HG03439 (cell line): ENCODE measurements around the gene MICAL2.

Source experiments
- ATAC-seq: cut with Tn5 transposase; IDR thresholded peaks from one replicate; pipeline ENCODE4 v1.9.1; 2021; ENCODE audit warnings: mild to moderate bottlenecking, moderate library complexity; ENCODE audit not compliant: unreplicated experiment

Gene MICAL2, protein sequence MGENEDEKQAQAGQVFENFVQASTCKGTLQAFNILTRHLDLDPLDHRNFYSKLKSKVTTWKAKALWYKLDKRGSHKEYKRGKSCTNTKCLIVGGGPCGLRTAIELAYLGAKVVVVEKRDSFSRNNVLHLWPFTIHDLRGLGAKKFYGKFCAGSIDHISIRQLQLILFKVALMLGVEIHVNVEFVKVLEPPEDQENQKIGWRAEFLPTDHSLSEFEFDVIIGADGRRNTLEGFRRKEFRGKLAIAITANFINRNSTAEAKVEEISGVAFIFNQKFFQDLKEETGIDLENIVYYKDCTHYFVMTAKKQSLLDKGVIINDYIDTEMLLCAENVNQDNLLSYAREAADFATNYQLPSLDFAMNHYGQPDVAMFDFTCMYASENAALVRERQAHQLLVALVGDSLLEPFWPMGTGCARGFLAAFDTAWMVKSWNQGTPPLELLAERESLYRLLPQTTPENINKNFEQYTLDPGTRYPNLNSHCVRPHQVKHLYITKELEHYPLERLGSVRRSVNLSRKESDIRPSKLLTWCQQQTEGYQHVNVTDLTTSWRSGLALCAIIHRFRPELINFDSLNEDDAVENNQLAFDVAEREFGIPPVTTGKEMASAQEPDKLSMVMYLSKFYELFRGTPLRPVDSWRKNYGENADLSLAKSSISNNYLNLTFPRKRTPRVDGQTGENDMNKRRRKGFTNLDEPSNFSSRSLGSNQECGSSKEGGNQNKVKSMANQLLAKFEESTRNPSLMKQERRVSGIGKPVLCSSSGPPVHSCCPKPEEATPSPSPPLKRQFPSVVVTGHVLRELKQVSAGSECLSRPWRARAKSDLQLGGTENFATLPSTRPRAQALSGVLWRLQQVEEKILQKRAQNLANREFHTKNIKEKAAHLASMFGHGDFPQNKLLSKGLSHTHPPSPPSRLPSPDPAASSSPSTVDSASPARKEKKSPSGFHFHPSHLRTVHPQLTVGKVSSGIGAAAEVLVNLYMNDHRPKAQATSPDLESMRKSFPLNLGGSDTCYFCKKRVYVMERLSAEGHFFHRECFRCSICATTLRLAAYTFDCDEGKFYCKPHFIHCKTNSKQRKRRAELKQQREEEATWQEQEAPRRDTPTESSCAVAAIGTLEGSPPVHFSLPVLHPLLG

DNA sequence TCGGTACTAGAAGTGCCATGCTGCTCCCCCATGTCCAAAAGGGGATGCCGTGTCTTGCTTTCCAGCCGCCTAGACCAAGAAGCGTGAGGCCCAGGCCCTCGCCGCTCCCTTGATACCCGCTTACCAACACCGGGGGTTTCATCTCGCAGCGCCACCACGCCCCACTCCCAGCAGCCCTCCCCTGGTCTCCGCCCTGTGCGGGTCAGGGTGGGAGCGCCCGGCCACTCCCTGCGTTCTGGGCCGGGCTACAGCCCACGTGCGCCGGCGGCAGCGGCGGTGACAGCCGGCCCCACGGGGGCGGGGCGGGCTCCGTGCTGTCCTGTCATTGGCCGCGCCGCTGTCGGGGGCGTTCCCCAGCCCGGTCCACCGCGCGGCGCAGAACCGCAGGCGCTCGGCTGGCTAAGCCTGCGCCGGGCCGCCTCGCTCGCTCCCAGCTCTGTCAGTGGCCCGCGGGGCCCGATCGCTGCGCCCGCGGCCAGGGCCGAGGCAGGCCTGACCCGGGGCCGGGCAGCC, at the start of gene MICAL2:
TSS of gene MICAL2 (plus strand) at position 390 of the 513 bp plus-strand sequence. CDS start 51,566 bp downstream, outside the sequence.
- peak; percentile 97 for ATAC-seq

DNA sequence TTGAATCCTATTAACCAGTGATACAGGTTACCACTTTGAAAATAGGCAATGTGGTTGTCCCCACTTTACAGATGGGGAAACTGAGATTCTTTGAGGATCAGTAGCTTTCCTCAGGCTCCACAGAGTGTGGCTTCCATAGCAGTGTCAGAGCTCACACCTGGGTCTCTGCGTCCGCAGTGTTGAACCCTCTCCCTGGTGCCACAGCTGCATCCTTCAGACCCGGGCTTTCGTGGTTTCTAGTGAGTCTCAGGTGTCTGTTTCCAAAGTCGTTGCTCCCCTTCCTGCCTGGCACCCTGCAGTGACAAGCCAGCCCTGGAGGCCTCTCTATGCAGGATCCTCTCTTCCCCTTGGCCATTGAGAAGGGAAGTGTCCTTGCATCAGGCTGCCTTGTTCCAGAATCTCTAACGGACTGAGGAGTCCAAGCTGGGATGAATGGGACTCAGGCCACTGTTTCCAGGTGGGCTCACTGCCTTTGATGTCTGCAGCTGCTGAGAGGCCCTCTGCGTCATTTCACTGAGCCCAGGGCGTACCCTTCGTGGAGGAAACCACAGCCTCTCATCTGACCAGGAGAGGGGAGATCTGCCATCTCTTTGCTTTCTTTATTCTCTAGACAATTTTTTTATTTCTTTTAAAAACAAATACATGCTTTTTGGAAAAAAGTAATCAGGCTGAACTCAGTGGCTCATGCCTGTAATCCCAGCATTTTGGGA, 48.4 kb upstream of the MICAL2 start:
- no peak for ATAC-seq

DNA sequence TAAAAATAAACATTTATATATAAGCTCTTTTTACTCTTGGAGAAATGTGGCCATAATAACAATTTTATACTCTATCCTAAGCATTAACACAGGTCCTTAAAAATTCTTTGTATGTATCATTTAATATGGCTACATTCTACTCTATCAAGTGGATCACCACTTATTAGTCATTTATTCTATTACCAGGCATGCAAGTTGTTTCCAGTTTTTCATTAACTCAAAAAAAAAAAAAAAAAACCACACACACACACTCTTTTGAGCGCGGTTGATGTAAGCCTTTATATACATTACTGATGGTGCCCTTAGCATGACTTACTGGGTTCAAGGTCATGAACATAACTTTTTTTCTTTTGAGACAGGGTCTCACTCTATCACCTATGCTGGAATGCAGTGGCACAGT, 47.1 kb upstream of the MICAL2 start:
- no peak for ATAC-seq

DNA sequence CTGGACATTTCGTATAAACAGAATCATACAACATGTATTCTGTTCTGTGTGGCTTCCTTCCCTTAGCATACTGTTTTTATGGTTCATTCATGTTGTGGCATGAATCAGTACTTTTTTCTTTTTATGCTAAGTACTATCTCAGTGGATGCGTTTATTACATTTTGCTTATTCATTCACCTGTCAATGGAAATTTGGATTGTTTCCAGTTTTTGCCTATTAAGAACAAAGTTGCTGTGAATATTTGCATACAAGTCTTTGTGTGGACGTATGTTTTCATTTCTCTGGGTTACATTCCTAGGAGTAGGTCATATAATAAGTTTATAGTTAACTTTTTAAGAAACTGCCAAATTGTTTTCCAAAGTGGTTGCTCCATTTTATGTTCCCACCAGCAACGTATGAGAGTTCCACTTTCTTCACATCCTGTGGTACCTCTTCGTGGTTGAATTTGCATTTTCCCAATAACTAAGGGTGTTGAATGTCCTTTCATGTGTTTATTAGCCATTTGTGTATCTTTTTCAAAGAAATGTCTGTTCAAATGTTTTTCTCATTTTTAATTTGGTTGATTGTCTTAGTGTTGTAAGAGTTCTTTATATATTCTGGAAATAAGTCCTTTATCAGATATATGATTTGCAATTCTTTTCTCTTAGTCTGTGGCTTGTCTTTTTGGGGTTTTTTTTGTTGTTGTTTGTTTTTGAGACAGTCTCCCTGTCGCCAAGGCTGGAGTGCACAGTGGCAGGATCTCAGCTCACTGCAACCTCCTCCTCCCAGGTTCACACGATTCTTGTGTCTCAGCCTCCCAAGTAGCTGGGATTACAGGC, 46.0 kb upstream of the MICAL2 start:
- no peak for ATAC-seq

DNA sequence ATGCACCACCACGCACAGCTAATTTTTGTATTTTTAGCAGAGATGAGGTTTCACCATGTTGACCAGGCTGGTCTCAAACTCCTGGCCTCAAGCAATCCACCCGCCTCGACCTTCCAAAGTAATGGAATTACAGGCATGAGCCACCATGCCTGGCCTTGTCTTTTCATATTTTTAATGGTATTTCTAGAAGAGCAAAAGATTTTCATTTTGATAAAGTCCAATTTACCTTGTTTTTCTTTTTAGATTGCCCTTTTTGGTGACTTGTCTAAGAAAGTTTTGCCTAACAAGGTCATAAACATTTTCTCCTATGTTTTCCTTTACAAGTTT, 45.5 kb upstream of the MICAL2 start:
- no peak for ATAC-seq

DNA sequence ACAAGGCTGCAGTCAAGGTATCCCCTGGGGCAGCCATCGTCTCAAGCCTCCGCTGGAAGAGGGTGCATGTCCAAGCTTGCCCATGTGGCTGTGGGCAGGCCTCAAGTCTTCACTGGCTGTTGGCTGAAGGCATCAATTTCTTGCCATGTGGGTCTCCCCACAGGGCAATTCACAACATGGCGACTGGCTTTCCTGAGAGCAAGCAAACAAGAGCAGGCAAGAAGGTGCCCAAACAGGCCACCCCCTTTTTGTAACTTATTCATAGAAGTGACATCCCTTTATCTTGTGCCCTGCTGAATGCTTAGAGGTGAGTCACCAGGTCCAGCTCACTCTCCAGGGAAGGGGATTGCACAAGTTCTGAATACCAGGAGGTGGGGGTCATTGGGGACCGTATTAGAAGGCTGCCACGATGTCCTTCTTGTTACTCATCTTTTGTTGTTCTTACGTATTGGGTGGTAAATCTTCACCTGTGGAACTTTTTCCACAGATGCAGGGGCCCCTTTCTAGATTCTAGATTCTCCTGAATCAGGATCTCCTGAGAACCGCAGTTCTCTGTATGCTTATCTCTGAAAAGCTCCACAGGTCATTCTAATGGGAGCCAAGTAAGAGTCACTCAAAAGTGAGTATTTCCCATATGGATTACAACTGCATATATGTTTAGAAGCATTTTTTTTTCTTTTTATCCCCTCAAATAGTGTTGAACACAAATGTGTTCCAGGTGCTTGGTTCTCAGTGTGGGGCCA, 44.2 kb upstream of the MICAL2 start:
- ATAC-seq = no peak

DNA sequence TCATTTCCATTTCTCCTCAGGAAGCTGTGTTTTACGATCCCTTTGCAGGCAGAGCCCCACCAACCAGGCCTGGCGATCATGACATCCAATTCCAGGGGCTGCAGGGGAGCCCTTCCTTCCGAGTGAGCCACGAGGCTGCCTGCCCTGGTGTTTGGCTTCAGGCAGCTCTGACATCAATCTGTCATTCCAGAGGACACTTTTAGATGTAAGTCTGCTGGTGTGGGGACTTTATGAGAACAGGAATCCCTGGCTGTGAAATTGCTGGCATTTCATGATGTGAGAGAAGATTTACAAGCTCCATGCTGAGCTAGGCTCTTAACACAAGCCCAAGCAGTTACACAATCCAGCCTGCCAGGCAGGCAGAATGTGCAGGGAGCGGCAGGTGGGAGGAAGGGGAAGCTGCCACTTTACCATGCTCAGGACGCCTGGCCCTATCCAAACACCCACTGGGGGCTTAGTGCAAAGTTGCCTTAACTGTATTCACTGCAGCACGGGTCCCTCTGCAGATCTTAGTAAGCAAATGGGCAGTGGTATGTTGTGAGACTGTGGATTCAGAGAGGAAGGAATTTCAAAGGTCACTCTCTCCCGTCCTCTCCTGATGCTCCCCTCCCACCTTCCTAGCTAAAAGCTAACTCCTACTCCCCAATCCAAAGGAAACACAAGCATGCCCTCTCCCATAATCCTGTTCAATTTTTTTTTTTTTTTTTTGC, 43.4 kb upstream of the MICAL2 start:
- ATAC-seq = no peak

DNA sequence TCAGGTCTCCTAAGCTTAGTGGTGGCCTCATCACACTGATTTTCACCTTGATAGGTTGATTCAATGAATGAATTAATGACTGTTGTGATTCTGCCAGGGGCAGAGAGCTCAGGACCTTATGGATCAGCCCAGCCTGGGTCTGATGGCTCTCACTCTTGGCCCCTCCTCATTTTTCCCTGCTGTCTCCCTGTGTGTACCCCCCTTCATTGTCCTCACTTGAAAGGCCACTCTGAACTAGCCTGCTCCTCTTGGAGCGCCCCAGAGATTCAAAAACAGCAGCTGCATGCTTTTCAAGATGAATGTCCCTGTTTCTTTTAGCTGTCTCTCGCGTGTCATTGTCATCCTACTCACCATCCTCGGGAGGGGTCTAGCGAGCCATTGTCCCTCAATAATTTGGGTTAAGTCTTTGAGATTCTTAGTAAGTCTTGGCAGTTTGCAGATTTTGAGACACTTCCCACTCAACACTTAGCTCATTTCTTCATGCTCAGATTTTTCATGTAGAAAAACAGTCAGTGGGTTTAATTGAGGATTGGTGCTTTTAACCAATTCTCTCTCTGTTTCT, 42.5 kb upstream of the MICAL2 start:
- ATAC-seq = no peak

DNA sequence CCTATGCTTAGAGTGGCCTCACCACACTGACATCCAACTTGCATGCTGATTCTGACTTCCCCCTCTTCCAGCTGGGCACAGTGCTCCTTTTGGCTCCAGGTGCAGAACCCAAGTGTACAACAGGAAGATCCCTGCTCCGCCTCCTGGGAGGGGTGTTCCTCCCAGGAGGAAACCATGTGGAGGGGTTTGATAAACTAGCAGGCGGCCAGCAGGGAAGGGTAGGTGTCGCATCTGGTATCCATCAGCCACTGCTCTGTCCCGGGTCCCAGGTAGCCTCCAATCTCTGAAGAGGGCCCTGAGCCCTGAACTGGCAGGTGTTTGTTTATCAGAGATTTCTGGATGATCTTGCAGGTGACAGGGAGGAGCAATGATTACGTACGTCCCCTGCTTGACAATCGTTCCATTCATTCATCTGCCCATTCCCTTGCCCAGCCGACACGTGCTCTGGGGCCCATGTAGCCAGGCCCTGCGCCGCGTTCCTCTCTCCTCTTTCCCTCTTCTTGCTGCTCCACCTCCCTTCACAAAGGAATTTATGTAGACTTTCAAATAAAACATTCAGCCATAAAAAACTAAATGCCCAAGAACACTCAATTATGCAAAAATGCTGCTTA, 41.2 kb upstream of the MICAL2 start:
- ATAC-seq = no peak

DNA sequence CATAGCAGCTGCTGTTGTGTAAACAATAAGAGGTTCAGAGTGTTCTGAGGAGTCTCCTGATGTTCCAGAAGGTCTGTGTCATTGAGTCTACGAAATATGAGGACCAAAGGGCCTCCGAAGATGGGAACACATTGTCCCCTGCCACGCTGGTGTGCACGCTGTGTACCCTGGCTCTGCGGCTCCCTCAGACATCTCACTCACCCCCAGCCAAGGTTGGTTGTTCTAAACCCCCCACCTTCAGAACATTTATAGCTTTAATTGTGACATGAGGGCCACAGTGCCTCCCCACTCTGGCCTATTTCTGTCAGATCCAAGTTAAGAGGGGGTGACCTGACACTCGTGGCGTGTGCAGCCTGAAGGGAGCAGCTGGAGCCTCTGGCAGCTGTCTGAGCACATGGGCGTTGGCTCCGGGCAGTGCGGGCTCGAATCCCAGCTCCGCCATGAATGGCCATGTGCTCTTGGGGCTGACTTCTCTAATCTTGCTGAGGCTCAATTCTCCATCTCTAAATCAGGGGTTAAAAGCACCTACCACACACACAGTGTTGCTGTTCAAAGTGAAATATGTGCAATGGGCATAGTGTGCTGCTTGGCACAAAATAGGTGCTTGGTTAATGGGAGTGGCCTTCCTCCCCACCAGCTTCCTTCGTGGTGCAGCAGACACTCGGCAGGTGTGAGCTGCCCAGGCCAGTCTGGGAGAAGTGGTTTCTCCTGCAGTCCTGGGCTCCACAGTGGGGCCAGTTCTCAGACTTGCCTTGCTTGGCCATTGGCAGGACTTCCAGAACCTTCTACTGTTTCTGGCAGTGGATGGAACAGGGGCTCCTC, 39.7 kb upstream of the MICAL2 start:
- no peak for ATAC-seq

DNA sequence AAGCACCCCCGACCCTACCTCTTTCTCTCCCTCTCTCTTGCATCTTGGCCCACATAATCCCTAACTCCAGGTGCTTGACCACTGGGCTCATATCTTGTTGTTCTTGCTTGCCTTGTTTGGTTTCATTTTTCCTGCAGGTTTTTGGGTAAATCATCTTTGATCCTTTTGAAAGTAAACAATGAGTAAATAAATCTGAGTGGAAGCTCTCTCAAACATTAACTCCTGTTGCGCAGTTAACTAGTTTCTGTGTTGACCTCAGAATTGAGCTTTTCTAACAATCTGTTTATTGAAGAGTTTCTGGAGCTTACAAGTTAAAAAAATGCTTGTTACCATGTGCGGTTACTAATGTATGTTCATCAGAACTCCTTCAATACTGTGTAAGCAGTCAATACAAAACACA, 38.8 kb upstream of the MICAL2 start:
- no peak for ATAC-seq

DNA sequence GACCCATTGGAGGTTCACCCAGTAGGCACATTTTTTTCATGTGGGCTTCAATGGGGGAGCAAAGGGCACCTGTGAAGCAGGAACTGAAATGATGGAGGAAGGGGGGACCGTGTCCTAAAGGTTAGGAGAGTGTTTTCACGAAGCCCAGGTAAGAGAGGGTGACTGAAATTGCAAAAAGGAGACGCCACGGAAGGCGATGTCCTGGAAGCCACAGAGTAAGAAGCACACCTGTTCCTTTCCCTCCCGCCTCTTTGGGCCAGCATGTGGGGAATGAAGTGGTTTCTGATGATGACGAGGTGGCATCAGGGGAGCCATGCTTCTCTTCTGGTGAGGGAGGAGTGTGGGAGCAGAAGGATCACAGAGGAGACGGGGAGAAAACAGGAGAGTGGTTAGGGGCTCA, 37.0 kb upstream of the MICAL2 start:
- ATAC-seq = no peak

DNA sequence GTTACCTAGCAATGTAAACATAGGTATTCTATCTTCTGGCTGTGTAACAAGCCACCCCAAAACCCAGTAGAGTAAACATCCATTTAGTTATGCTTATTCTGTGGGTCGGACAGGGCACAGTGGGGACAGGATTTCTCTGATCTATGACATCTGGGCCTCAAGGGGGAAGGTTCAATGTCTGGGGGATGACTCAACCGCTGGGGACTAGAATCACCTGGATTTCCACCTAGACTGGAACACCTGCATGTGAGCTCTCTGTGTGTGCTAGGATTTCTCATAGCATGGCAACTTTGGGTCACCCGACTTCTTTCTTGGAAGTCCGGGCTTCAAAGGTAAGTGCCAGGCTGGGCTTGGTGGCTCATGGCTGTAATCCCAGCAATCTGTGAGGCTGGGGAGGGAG, 36.5 kb upstream of the MICAL2 start:
- ATAC-seq = no peak

DNA sequence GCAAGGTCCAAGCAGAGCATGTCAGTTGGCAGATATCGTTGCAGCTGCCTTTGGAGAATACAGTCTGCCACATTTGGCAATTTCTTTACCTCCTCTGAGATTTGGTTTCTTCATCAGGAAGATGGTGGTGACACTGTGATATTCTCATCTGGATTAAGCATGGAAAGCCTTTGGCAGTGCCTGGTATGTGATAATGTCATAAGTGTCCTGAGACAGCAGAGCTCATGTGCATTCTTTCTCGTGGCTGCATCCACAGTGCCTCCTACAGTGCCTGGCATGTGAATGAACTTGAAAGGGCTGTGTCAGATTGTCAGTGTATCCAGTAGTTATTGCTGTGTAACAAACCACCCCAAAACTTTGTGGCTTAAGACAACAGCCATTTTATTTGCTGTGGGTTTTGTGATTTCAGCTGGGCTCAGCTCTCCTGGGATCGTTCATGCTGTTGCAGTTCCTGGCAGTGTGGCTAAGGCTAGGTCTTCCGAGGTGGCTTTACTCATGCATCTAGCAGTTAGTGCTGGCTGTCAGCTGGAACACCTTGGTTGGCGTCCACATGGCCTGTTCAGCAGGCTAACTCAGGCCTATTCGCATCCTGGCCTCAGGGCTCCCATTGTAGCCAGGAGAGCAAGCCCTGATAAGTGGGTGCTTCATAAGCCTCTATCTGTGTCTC, 35.7 kb upstream of the MICAL2 start:
- ATAC-seq = no peak

DNA sequence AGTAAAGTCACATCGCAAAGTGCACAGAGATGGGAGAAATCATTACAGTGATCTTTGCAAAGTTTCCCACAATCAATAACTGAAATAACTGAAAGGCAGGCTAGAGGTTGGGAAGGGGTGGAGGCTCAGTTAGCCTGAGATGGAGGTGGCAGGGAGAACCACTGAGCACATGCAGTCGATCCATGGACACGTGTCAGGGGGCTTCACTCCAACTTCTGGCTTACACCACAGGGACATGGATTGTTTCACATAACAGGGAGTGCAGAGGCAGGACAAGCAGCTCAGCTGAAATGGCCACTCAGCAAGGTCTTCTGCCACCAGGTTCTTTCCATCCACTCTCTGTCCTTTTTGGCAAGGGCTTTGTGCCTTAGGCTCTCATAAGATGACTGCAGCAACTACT, 35.1 kb upstream of the MICAL2 start:
- ATAC-seq = no peak
